Activated naive CD8-positive, alpha-beta T cell treated with anti-CD3 and anti-CD28 coated beads, Interleukin-2, amount 50 U/mL, for 24 hours (primary cell): Measurements from ENCODE around the gene MAP7D3.
"Not testable (repeated sequence)": the region's sequence is repeated elsewhere in the genome, so short reads cannot be mapped to it uniquely, and the experiment has no call there.

Experiments
- ATAC-seq: fragments of 150-1000 bp; cut with Tn5 transposase; one replicate; pipeline ENCODE4 v1.10.0; 2021
- DNase-seq: peaks from one replicate; pipeline ENCODE4 v3.0.0; 2021
- H3K27ac Mint-ChIP-seq: one replicate; pipeline ENCODE4 v1.8.0; 2021; ENCODE audit warnings: mild to moderate bottlenecking, mixed read lengths
- H3K27me3 Mint-ChIP-seq: one replicate; pipeline ENCODE4 v1.8.0; 2021; ENCODE audit warnings: mixed read lengths
- H3K36me3 Mint-ChIP-seq: one replicate; pipeline ENCODE4 v1.8.0; 2021; ENCODE audit warnings: low read depth, mixed read lengths
- H3K4me1 Mint-ChIP-seq: one replicate; pipeline ENCODE4 v1.8.0; 2021; ENCODE audit warnings: mixed read lengths
- H3K4me3 Mint-ChIP-seq: one replicate; pipeline ENCODE4 v1.8.0; 2021; ENCODE audit warnings: mild to moderate bottlenecking, moderate library complexity, mixed read lengths
- H3K9me3 Mint-ChIP-seq: one replicate; pipeline ENCODE4 v1.8.0; 2021; ENCODE audit warnings: mixed read lengths

MAP7D3 gene

GRCh38 chrX:136251041-136251991 lies at the start of gene MAP7D3:
TSS of gene MAP7D3 (minus strand) at chrX:136251400. CDS start at chrX:136251358, 42 bp downstream.
- ATAC-seq (peak; percentile 86), DNase-seq (peak; percentile 61)
- H3K27ac Mint-ChIP-seq, result peak within 1 kb of the TSS; percentile 73
- H3K4me3 Mint-ChIP-seq, result peak within 1 kb of the TSS; percentile 82
- H3K4me1 Mint-ChIP-seq, result peaks cover 12% of the 10 kb centered on the region
- no peaks in the 10 kb centered on the region for H3K9me3 Mint-ChIP-seq
- no peaks in the 10 kb centered on the region for H3K27me3 Mint-ChIP-seq
- peaks cover 2% of the 10 kb centered on the region for H3K36me3 Mint-ChIP-seq

- H3K27me3 Mint-ChIP-seq, H3K36me3 Mint-ChIP-seq, ATAC-seq, DNase-seq, H3K27ac Mint-ChIP-seq, H3K4me1 Mint-ChIP-seq, H3K9me3 Mint-ChIP-seq, H3K4me3 Mint-ChIP-seq: not testable (repeated sequence)
Observed at GRCh38 chrX:136300721-136301120, 49.5 kb upstream of the MAP7D3 start, which contains the start of gene ADGRG4. TSS of gene ADGRG4 (plus strand) at chrX:136300963. CDS start at chrX:136308778, 7,815 bp downstream.

GRCh38 chrX:136295380-136295779 lies 44.2 kb upstream of the MAP7D3 start:
- H3K9me3 Mint-ChIP-seq, result no peaks in the 10 kb centered on the region
- H3K4me3 Mint-ChIP-seq, result no peak overlapping the region
- no peaks in the 10 kb centered on the region for H3K4me1 Mint-ChIP-seq
- H3K36me3 Mint-ChIP-seq, result no peaks in the 10 kb centered on the region
- ATAC-seq (no peak), DNase-seq (no peak)
- no peak overlapping the region for H3K27ac Mint-ChIP-seq
- no peaks in the 10 kb centered on the region for H3K27me3 Mint-ChIP-seq

- DNase-seq (no peak), ATAC-seq (no peak)
- H3K27ac Mint-ChIP-seq, result no peak overlapping the region
- no peaks in the 10 kb centered on the region for H3K4me1 Mint-ChIP-seq
- no peaks in the 10 kb centered on the region for H3K36me3 Mint-ChIP-seq
- H3K27me3 Mint-ChIP-seq, result no peaks in the 10 kb centered on the region
- no peaks in the 10 kb centered on the region for H3K9me3 Mint-ChIP-seq
- no peak overlapping the region for H3K4me3 Mint-ChIP-seq
Observed at GRCh38 chrX:136292656-136293055, 41.5 kb upstream of the MAP7D3 start.

- Mint-ChIP-seq H3K36me3 (no peaks in the 10 kb centered on the region), H3K9me3 (no peaks in the 10 kb centered on the region), H3K4me1 (no peaks in the 10 kb centered on the region), H3K4me3 (no peak overlapping the region), H3K27ac (no peak overlapping the region), H3K27me3 (no peaks in the 10 kb centered on the region)
- DNase-seq, result no peak
- ATAC-seq, result no peak
Observed at GRCh38 chrX:136291824-136292223, 40.6 kb upstream of the MAP7D3 start.

GRCh38 chrX:136286375-136286774 lies 35.2 kb upstream of the MAP7D3 start:
- H3K4me1 Mint-ChIP-seq, H3K36me3 Mint-ChIP-seq, H3K4me3 Mint-ChIP-seq, H3K27me3 Mint-ChIP-seq, ATAC-seq, H3K9me3 Mint-ChIP-seq, H3K27ac Mint-ChIP-seq, DNase-seq: not testable (repeated sequence)

GRCh38 chrX:136275553-136275952 lies 24.4 kb upstream of the MAP7D3 start:
- Mint-ChIP-seq H3K9me3 (no peaks in the 10 kb centered on the region), H3K36me3 (no peaks in the 10 kb centered on the region), H3K4me1 (peaks cover 3% of the 10 kb centered on the region), H3K27ac (no peak overlapping the region), H3K4me3 (no peak overlapping the region), H3K27me3 (no peaks in the 10 kb centered on the region)
- no peak for ATAC-seq
- DNase-seq, result no peak

GRCh38 chrX:136273986-136274385 lies 22.8 kb upstream of the MAP7D3 start:
- Mint-ChIP-seq H3K9me3 (no peaks in the 10 kb centered on the region), H3K4me1 (peaks cover 3% of the 10 kb centered on the region), H3K4me3 (no peak overlapping the region), H3K36me3 (no peaks in the 10 kb centered on the region), H3K27me3 (no peaks in the 10 kb centered on the region), H3K27ac (no peak overlapping the region)
- ATAC-seq, result no peak
- DNase-seq, result no peak

GRCh38 chrX:136272325-136272724 lies 21.1 kb upstream of the MAP7D3 start:
- no peak for ATAC-seq
- Mint-ChIP-seq H3K27ac (no peak overlapping the region), H3K36me3 (no peaks in the 10 kb centered on the region)

GRCh38 chrX:136271300-136271699 lies 20.1 kb upstream of the MAP7D3 start:
- Mint-ChIP-seq H3K27me3 (no peaks in the 10 kb centered on the region), H3K27ac (no peak overlapping the region), H3K4me3 (no peak overlapping the region), H3K9me3 (no peaks in the 10 kb centered on the region), H3K4me1 (peaks cover 3% of the 10 kb centered on the region), H3K36me3 (no peaks in the 10 kb centered on the region)
- no peak for ATAC-seq
- DNase-seq, result no peak

More at GRCh38 chrX:136272325-136272724, 21.1 kb upstream of the MAP7D3 start:
- Mint-ChIP-seq H3K4me3 (no peak overlapping the region), H3K4me1 (peaks cover 3% of the 10 kb centered on the region), H3K9me3 (no peaks in the 10 kb centered on the region), H3K27me3 (no peaks in the 10 kb centered on the region)
- DNase-seq, result no peak

GRCh38 chrX:136269921-136270320 lies 18.7 kb upstream of the MAP7D3 start:
- no peaks in the 10 kb centered on the region for H3K27me3 Mint-ChIP-seq
- no peaks in the 10 kb centered on the region for H3K36me3 Mint-ChIP-seq
- no peaks in the 10 kb centered on the region for H3K9me3 Mint-ChIP-seq
- DNase-seq (no peak), ATAC-seq (no peak)
- H3K27ac Mint-ChIP-seq, result no peak overlapping the region
- H3K4me1 Mint-ChIP-seq, result peaks cover 3% of the 10 kb centered on the region
- H3K4me3 Mint-ChIP-seq, result no peak overlapping the region

GRCh38 chrX:136268051-136269048 lies 17.1 kb upstream of the MAP7D3 start:
- no peak for ATAC-seq
- H3K27ac Mint-ChIP-seq, result no peak overlapping the region

GRCh38 chrX:136266828-136267227 lies 15.6 kb upstream of the MAP7D3 start:
- Mint-ChIP-seq H3K27me3 (no peaks in the 10 kb centered on the region), H3K27ac (no peak overlapping the region), H3K9me3 (no peaks in the 10 kb centered on the region), H3K4me1 (peaks cover 3% of the 10 kb centered on the region), H3K4me3 (no peak overlapping the region), H3K36me3 (no peaks in the 10 kb centered on the region)
- DNase-seq (no peak), ATAC-seq (no peak)

More at GRCh38 chrX:136268051-136269048, 17.1 kb upstream of the MAP7D3 start:
- Mint-ChIP-seq H3K4me3 (no peak overlapping the region), H3K27me3 (no peaks in the 10 kb centered on the region), H3K4me1 (peaks cover 3% of the 10 kb centered on the region), H3K36me3 (no peaks in the 10 kb centered on the region), H3K9me3 (no peaks in the 10 kb centered on the region)
- DNase-seq, result peak; percentile 46

GRCh38 chrX:136262812-136263315 lies 11.7 kb upstream of the MAP7D3 start:
- Mint-ChIP-seq H3K4me1 (peaks cover 16% of the 10 kb centered on the region), H3K9me3 (no peaks in the 10 kb centered on the region)
- ATAC-seq, result no peak

More at GRCh38 chrX:136262812-136263315, 11.7 kb upstream of the MAP7D3 start:
- no peaks in the 10 kb centered on the region for H3K36me3 Mint-ChIP-seq
- no peaks in the 10 kb centered on the region for H3K27me3 Mint-ChIP-seq
- no peak overlapping the region for H3K27ac Mint-ChIP-seq
- DNase-seq, result no peak
- H3K4me3 Mint-ChIP-seq, result no peak overlapping the region
